Parathyroid adenoma (tissue), 2 donors: ENCODE results near the gene CNGB1.

Source experiments
- H2AFZ ChIP-seq: fragments of 300-600 bp; sonication (generic); one replicate; pipeline ENCODE4 v1.7.0; 2017; ENCODE audit warnings: antibody characterized with exemption, mild to moderate bottlenecking
- H3K27ac ChIP-seq: fragments of 300-600 bp; sonication (generic); one replicate; pipeline ENCODE4 v1.7.0; 2017
- H3K27me3 ChIP-seq: fragments of 300-600 bp; sonication (generic); one replicate; pipeline ENCODE4 v1.7.0; 2017; ENCODE audit warnings: low read length; ENCODE audit not compliant: control insufficient read depth, insufficient read depth
- H3K36me3 ChIP-seq: fragments of 300-600 bp; sonication (generic); one replicate; pipeline ENCODE4 v1.7.0; 2017; ENCODE audit warnings: low read length; ENCODE audit not compliant: control insufficient read depth, insufficient read depth
- H3K4me1 ChIP-seq: fragments of 300-600 bp; sonication (generic); one replicate; pipeline ENCODE4 v1.7.0; 2017; ENCODE audit warnings: control low read depth
- H3K4me2 ChIP-seq: fragments of 300-600 bp; sonication (generic); one replicate; pipeline ENCODE4 v1.7.0; 2017; ENCODE audit warnings: low read length
- H3K4me3 ChIP-seq: fragments of 300-600 bp; sonication (generic); one replicate; pipeline ENCODE4 v1.7.0; 2017; ENCODE audit warnings: low read depth, low read length
- H3K79me2 ChIP-seq: fragments of 300-600 bp; sonication (generic); one replicate; pipeline ENCODE4 v1.7.0; 2017; ENCODE audit warnings: control low read depth
- H3K9ac ChIP-seq: fragments of 300-600 bp; sonication (generic); one replicate; pipeline ENCODE4 v1.7.0; 2017; ENCODE audit warnings: mild to moderate bottlenecking
- H3K9me3 ChIP-seq: fragments of 300-600 bp; sonication (generic); one replicate; pipeline ENCODE4 v1.7.0; 2017; ENCODE audit warnings: low read length; ENCODE audit not compliant: control insufficient read depth
- CTCF ChIP-seq: fragments of 300-600 bp; sonication (generic); IDR thresholded peaks from one replicate; pipeline ENCODE4 v1.7.0; 2017; ENCODE audit warnings: antibody characterized with exemption, mild to moderate bottlenecking
- donor health status: primary hyperparathyroidism.

The CNGB1 gene

GRCh38 chr16:57970970-57971369 lies at the start of gene CNGB1:
TSS of gene CNGB1 (minus strand) at chr16:57971128. CDS start at chr16:57967286, 3,842 bp downstream.
- H3K27ac ChIP-seq = no peak within 1 kb of the TSS
- no peaks in the 10 kb centered on the region for H3K36me3 ChIP-seq
- no peak within 1 kb of the TSS for H2AFZ ChIP-seq
- no peak for TF ChIP-seq CTCF
- H3K79me2 ChIP-seq = no peaks in the 10 kb centered on the region
- no peaks in the 10 kb centered on the region for H3K27me3 ChIP-seq
- no peaks in the 10 kb centered on the region for H3K4me1 ChIP-seq
- no peak within 1 kb of the TSS for H3K4me2 ChIP-seq
- no peak within 1 kb of the TSS for H3K4me3 ChIP-seq
- H3K9me3 ChIP-seq = no peaks in the 10 kb centered on the region
- no peak within 1 kb of the TSS for H3K9ac ChIP-seq

- Histone ChIP-seq H3K4me2 (no peak overlapping the region), H3K79me2 (no peaks in the 10 kb centered on the region)
Observed at GRCh38 chr16:58019866-58020538, 49.1 kb upstream of the CNGB1 start.

GRCh38 chr16:58018803-58019202 lies 47.9 kb upstream of the CNGB1 start:
- Histone ChIP-seq H3K79me2 (no peaks in the 10 kb centered on the region), H3K27me3 (no peaks in the 10 kb centered on the region), H2AFZ (no peak overlapping the region), H3K4me1 (peaks cover 11% of the 10 kb centered on the region), H3K27ac (no peak overlapping the region), H3K4me2 (no peak overlapping the region), H3K36me3 (no peaks in the 10 kb centered on the region), H3K9ac (no peak overlapping the region), H3K4me3 (no peak overlapping the region), H3K9me3 (no peaks in the 10 kb centered on the region)
- TF ChIP-seq CTCF = no peak

More at GRCh38 chr16:58019866-58020538, 49.1 kb upstream of the CNGB1 start:
- no peak for TF ChIP-seq CTCF
- no peaks in the 10 kb centered on the region for H3K9me3 ChIP-seq
- H3K27ac ChIP-seq = no peak overlapping the region
- H3K27me3 ChIP-seq = no peaks in the 10 kb centered on the region
- no peak overlapping the region for H2AFZ ChIP-seq
- H3K4me3 ChIP-seq = no peak overlapping the region
- H3K9ac ChIP-seq = no peak overlapping the region
- H3K4me1 ChIP-seq = peaks cover 11% of the 10 kb centered on the region
- no peaks in the 10 kb centered on the region for H3K36me3 ChIP-seq

GRCh38 chr16:58016840-58017446 lies 46.0 kb upstream of the CNGB1 start:
- no peak for TF ChIP-seq CTCF
- no peak overlapping the region for H3K4me3 ChIP-seq
- H3K4me1 ChIP-seq = no peaks in the 10 kb centered on the region
- H3K79me2 ChIP-seq = no peaks in the 10 kb centered on the region
- no peak overlapping the region for H3K4me2 ChIP-seq
- H3K27ac ChIP-seq = no peak overlapping the region
- no peaks in the 10 kb centered on the region for H3K36me3 ChIP-seq
- no peak overlapping the region for H3K9ac ChIP-seq
- H2AFZ ChIP-seq = no peak overlapping the region
- H3K9me3 ChIP-seq = no peaks in the 10 kb centered on the region
- no peaks in the 10 kb centered on the region for H3K27me3 ChIP-seq
